H9 (cell line): ENCODE results near the gene DPH6. TPM values are rescaled to one million over a fixed set of nuclear protein-coding genes. Genes with fewer than 3 reads are reported as not detected.

Experiments
- DNase-seq: peaks from one replicate; pipeline ENCODE4 v3.0.0-alpha.2; 2017
- H2AFZ ChIP-seq: one replicate; pipeline ENCODE4 v1.6.1; 2013; ENCODE audit warnings: mild to moderate bottlenecking, low read length, control low read depth, moderate library complexity
- H2AK5ac ChIP-seq: 2 replicates; pipeline ENCODE4 v1.6.1; 2013; ENCODE audit warnings: low read length, control low read depth, mixed read lengths; ENCODE audit not compliant: insufficient read length
- H2BK120ac ChIP-seq: one replicate; pipeline ENCODE4 v1.6.1; 2013; ENCODE audit warnings: low read depth, mild to moderate bottlenecking, low read length, control low read depth, inconsistent platforms; ENCODE audit not compliant: poor library complexity, severe bottlenecking
- H2BK12ac ChIP-seq: 2 replicates; pipeline ENCODE4 v1.6.1; 2013; ENCODE audit warnings: low read length, control low read depth, mixed read lengths, low read depth; ENCODE audit not compliant: insufficient read length
- H2BK15ac ChIP-seq: 2 replicates; pipeline ENCODE4 v1.6.1; 2013; ENCODE audit warnings: low read depth, low read length, control low read depth
- H2BK20ac ChIP-seq: one replicate; pipeline ENCODE4 v1.6.1; 2013; ENCODE audit warnings: low read depth, mild to moderate bottlenecking, low read length, control low read depth, inconsistent platforms; ENCODE audit not compliant: poor library complexity, severe bottlenecking
- H2BK5ac ChIP-seq: 2 replicates; pipeline ENCODE4 v1.6.1; 2013; ENCODE audit warnings: low read length, control low read depth, mixed read lengths; ENCODE audit not compliant: insufficient read length
- H3K14ac ChIP-seq: 2 replicates; pipeline ENCODE4 v1.6.1; 2013; ENCODE audit warnings: low read length, control low read depth; ENCODE audit not compliant: insufficient read depth
- H3K18ac ChIP-seq: 2 replicates; pipeline ENCODE4 v1.6.1; 2013; ENCODE audit warnings: low read depth, mild to moderate bottlenecking, mixed read lengths, low read length, control low read depth; ENCODE audit not compliant: insufficient read length
- H3K23ac ChIP-seq: 2 replicates; pipeline ENCODE4 v1.6.1; 2013; ENCODE audit warnings: low read length, control low read depth, mixed read lengths, low read depth; ENCODE audit not compliant: insufficient read length
- H3K23me2 ChIP-seq: 2 replicates; pipeline ENCODE4 v1.6.1; 2013; ENCODE audit warnings: low read depth, mild to moderate bottlenecking, mixed read lengths, low read length, control low read depth; ENCODE audit not compliant: insufficient read length, poor library complexity, severe bottlenecking
- H3K27ac ChIP-seq: 2 replicates; pipeline ENCODE4 v1.5.1; 2013; ENCODE audit warnings: low read length, control low read depth, mixed read lengths, low read depth; ENCODE audit not compliant: insufficient read length
- H3K27me3 ChIP-seq: 2 replicates; pipeline ENCODE4 v1.6.1; 2013; ENCODE audit warnings: low read length, control low read depth, inconsistent platforms; ENCODE audit not compliant: insufficient read depth
- H3K4ac ChIP-seq: 2 replicates; pipeline ENCODE4 v1.6.1; 2013; ENCODE audit warnings: low read depth, mild to moderate bottlenecking, control low read depth, inconsistent platforms, low read length, moderate library complexity
- H3K4me1 ChIP-seq: 2 replicates; pipeline ENCODE4 v1.6.1; 2013; ENCODE audit warnings: low read length, control low read depth, inconsistent platforms; ENCODE audit not compliant: insufficient read depth
- H3K4me2 ChIP-seq: 2 replicates; pipeline ENCODE4 v1.6.1; 2013; ENCODE audit warnings: low read length, control low read depth, mixed read lengths; ENCODE audit not compliant: insufficient read length, insufficient read depth
- H3K56ac ChIP-seq: 2 replicates; pipeline ENCODE4 v1.6.1; 2013; ENCODE audit warnings: low read depth, mild to moderate bottlenecking, mixed read lengths, low read length, control low read depth; ENCODE audit not compliant: insufficient read length
- H3K79me1 ChIP-seq: 2 replicates; pipeline ENCODE4 v1.6.1; 2013; ENCODE audit warnings: low read depth, mild to moderate bottlenecking, moderate library complexity, low read length, control low read depth, inconsistent platforms; ENCODE audit not compliant: insufficient read depth, poor library complexity, severe bottlenecking
- H3K79me2 ChIP-seq: 2 replicates; pipeline ENCODE4 v1.6.1; 2013; ENCODE audit warnings: low read length, control low read depth, inconsistent platforms; ENCODE audit not compliant: insufficient read depth
- H3K9ac ChIP-seq: 2 replicates; pipeline ENCODE4 v1.6.1; 2013; ENCODE audit warnings: low read length, control low read depth, mixed read lengths; ENCODE audit not compliant: insufficient read length; ENCODE audit errors: extremely low read depth
- H3K9me3 ChIP-seq: one replicate; pipeline ENCODE4 v1.6.1; 2013; ENCODE audit warnings: low read depth, low read length, inconsistent platforms; ENCODE audit not compliant: control insufficient read depth
- H3T11ph ChIP-seq: one replicate; pipeline ENCODE4 v1.6.1; 2013; ENCODE audit warnings: mild to moderate bottlenecking, low read length, control low read depth, inconsistent platforms
- H4K20me1 ChIP-seq: one replicate; pipeline ENCODE4 v1.6.1; 2013; ENCODE audit not compliant: control insufficient read depth, insufficient read length, insufficient read depth
- H4K5ac ChIP-seq: 2 replicates; pipeline ENCODE4 v1.6.1; 2013; ENCODE audit warnings: low read depth, mild to moderate bottlenecking, mixed read lengths, low read length, control low read depth; ENCODE audit not compliant: insufficient read length
- H4K8ac ChIP-seq: replicated peaks from 2 replicates; pipeline ENCODE4 v1.6.1; 2013; ENCODE audit warnings: low read length, control low read depth, mixed read lengths, low read depth; ENCODE audit not compliant: insufficient read length
- H4K91ac ChIP-seq: 2 replicates; pipeline ENCODE4 v1.6.1; 2013; ENCODE audit warnings: low read depth, mild to moderate bottlenecking, moderate library complexity, mixed read lengths, low read length, control low read depth; ENCODE audit not compliant: insufficient read length
- H3K27ac Mint-ChIP-seq, 3 experiments: 2 replicates in 2 of 3; 3 replicates in 1 of 3; pipeline ENCODE4 v1.8.0; 2020 to 2021; ENCODE audit warnings: mixed read lengths in 3 of 3, mild to moderate bottlenecking in 1 of 3, moderate library complexity in 1 of 3
- H3K27me3 Mint-ChIP-seq: 2 replicates; pipeline ENCODE4 v1.8.0; 2021; ENCODE audit warnings: low read depth, mild to moderate bottlenecking, moderate library complexity, mixed read lengths
- H3K36me3 Mint-ChIP-seq, 3 experiments: 2 replicates in 2 of 3; 3 replicates in 1 of 3; pipeline ENCODE4 v1.8.0; 2020 to 2021; ENCODE audit warnings: low read depth in 3 of 3, mixed read lengths in 3 of 3; ENCODE audit not compliant: insufficient read depth in 1 of 3
- H3K4me1 Mint-ChIP-seq, 2 experiments: 2 replicates each; pipeline ENCODE4 v1.8.0; 2020; ENCODE audit warnings: mixed read lengths in 2 of 2
- H3K4me3 Mint-ChIP-seq, 2 experiments: 2 replicates in 1 of 2; 3 replicates in 1 of 2; pipeline ENCODE4 v1.8.0; 2020 to 2021; ENCODE audit warnings: mild to moderate bottlenecking in 2 of 2, mixed read lengths in 2 of 2, moderate library complexity in 1 of 2
- H3K9me3 Mint-ChIP-seq, 2 experiments: 2 replicates in 1 of 2; 3 replicates in 1 of 2; pipeline ENCODE4 v1.8.0; 2020; ENCODE audit warnings: mild to moderate bottlenecking in 2 of 2, mixed read lengths in 2 of 2, moderate library complexity in 1 of 2
- CTCF ChIP-seq: fragments of 200-600 bp; sonication (generic); conservative IDR thresholded peaks from 3 replicates; pipeline ENCODE4 v1.8.0; 2021; ENCODE audit warnings: antibody characterized with exemption, mild to moderate bottlenecking
- WGBS: extraction: QIAGEN DNeasy Blood & Tissue Kit; methylation state at CpG from one replicate; pipeline ENCODE4 v1.1.7; 2013; ENCODE audit warnings: missing lambda C conversion rate, low lambda C conversion rate, mixed read lengths; ENCODE audit not compliant: insufficient read length; ENCODE audit errors: extremely low coverage; 5-methylcytosine and 5-hydroxymethylcytosine counted together
- total RNA-seq: library from RNA; stranded (reverse); gene quantifications from 2 replicates; pipeline ENCODE4 v1.2.1, GENCODE V29; 2021

The DPH6 gene
- total RNA-seq, 1 experiment from 2014 or later: 42.0 TPM

GRCh38 chr15:35439291-35439690 lies 106.7 kb downstream of the DPH6 start:
- H3K27ac Mint-ChIP-seq: no peak overlapping the region

More at GRCh38 chr15:35439291-35439690, 106.7 kb downstream of the DPH6 start:
- Mint-ChIP-seq H3K9me3 (peaks cover 14 to 26% of the 10 kb centered on the region in 2 experiments), H3K4me3 (no peak overlapping the region), H3K4me1 (peaks cover 17 to 23% of the 10 kb centered on the region in 2 experiments), H3K27me3 (no peaks in the 10 kb centered on the region; the same call in none of the 2 replicates), H3K36me3 (peaks cover 12 to 45% (median 31%) of the 10 kb centered on the region in 3 experiments)
- Histone ChIP-seq H3K79me1 (no peaks in the 10 kb centered on the region), H4K8ac (no peak overlapping the region), H3K4me1 (peaks cover 5% of the 10 kb centered on the region; the same call in 1 of the 2 replicates), H3K4me2 (no peak overlapping the region), H4K91ac (no peak overlapping the region), H3K79me2 (no peaks in the 10 kb centered on the region; the same call in 1 of the 2 replicates), H3K27me3 (no peaks in the 10 kb centered on the region), H3K9ac (no peak overlapping the region), H2AK5ac (no peak overlapping the region), H3T11ph (no peak overlapping the region), H2BK120ac (no peak overlapping the region), H3K23ac (no peak overlapping the region), H3K9me3 (peaks cover 11% of the 10 kb centered on the region), H2BK15ac (no peak overlapping the region), H4K20me1 (no peaks in the 10 kb centered on the region), H3K27ac (no peak overlapping the region), H3K23me2 (no peaks in the 10 kb centered on the region), H3K18ac (no peak overlapping the region), H2BK5ac (no peak overlapping the region), H3K4ac (no peak overlapping the region), H3K56ac (no peak overlapping the region), H3K14ac (no peak overlapping the region), H2BK20ac (no peak overlapping the region), H2AFZ (no peak overlapping the region), H2BK12ac (no peak overlapping the region), H4K5ac (no peak overlapping the region)
- WGBS: no CpG with 5 or more reads among the region's 2 CpGs
- no peak for TF ChIP-seq CTCF
- DNase-seq: no peak
